Measurements from ENCODE around the gene DNAH8. TPM values are rescaled to one million over a fixed set of nuclear protein-coding genes. Genes with fewer than 3 reads are reported as not detected.

DNAH8 gene
- total RNA-seq, 1 donor = under 0.01 TPM

GRCh38 chr6:39004801-39005200 is 289.7 kb downstream of the DNAH8 start:
- no peak for TF ChIP-seq CTCF (IDR thresholded peaks at IDR 0.05; ENCODE audit: insufficient read depth, low read depth, low read length)
- no peak overlapping the region for H3K4me3 ChIP-seq (ENCODE audit: low read depth, low read length)
- DNase-seq (ENCODE audit: low read depth) = no peak

- TF ChIP-seq CTCF (IDR thresholded peaks at IDR 0.05; ENCODE audit: insufficient read depth, low read depth, low read length) = no peak
- H3K4me3 ChIP-seq (ENCODE audit: low read depth, low read length) = no peak overlapping the region
- no peak for DNase-seq (ENCODE audit: low read depth)
Observed at GRCh38 chr6:39005774-39006173, 290.7 kb downstream of the DNAH8 start.

GRCh38 chr6:39007575-39007974 is 292.5 kb downstream of the DNAH8 start:
- TF ChIP-seq CTCF (IDR thresholded peaks at IDR 0.05; ENCODE audit: insufficient read depth, low read depth, low read length) = no peak
- no peak for DNase-seq (ENCODE audit: low read depth)
- H3K4me3 ChIP-seq (ENCODE audit: low read depth, low read length) = no peak overlapping the region

- H3K4me3 ChIP-seq (ENCODE audit: low read depth, low read length) = no peak overlapping the region
- DNase-seq (ENCODE audit: low read depth) = no peak
- TF ChIP-seq CTCF (IDR thresholded peaks at IDR 0.05; ENCODE audit: insufficient read depth, low read depth, low read length) = no peak
Observed at GRCh38 chr6:39008737-39009136, 293.6 kb downstream of the DNAH8 start.

- no peak for TF ChIP-seq CTCF (IDR thresholded peaks at IDR 0.05; ENCODE audit: insufficient read depth, low read depth, low read length)
- no peak overlapping the region for H3K4me3 ChIP-seq (ENCODE audit: low read depth, low read length)
- no peak for DNase-seq (ENCODE audit: low read depth)
Observed at GRCh38 chr6:39009476-39009875, 294.4 kb downstream of the DNAH8 start.

- TF ChIP-seq CTCF (IDR thresholded peaks at IDR 0.05; ENCODE audit: insufficient read depth, low read depth, low read length) = no peak
- DNase-seq (ENCODE audit: low read depth) = no peak
Observed at GRCh38 chr6:39016839-39017546, 301.9 kb downstream of the DNAH8 start.

GRCh38 chr6:39017547-39017880 is 302.4 kb downstream of the DNAH8 start:
- DNase-seq (ENCODE audit: low read depth) = no peak
- TF ChIP-seq CTCF (IDR thresholded peaks at IDR 0.05; ENCODE audit: insufficient read depth, low read depth, low read length) = no peak
- H3K4me3 ChIP-seq (ENCODE audit: low read depth, low read length) = no peak overlapping the region

More at GRCh38 chr6:39016839-39017546, 301.9 kb downstream of the DNAH8 start:
- no peak overlapping the region for H3K4me3 ChIP-seq (ENCODE audit: low read depth, low read length)
